Stimulated activated CD4-positive, alpha-beta T cell treated with anti-CD3 and anti-CD28 coated beads, Interleukin-1b, Interleukin-23, amount 100 ng/mL, for 4 hours (primary cell): ENCODE data around the gene CTNND1.

Source experiments
- DNase-seq, 2 donors: peaks; one replicate each; pipeline ENCODE4 v3.0.0-alpha.2; 2020; ENCODE audit warnings: low read depth in 2 of 2

CTNND1 gene

DNA sequence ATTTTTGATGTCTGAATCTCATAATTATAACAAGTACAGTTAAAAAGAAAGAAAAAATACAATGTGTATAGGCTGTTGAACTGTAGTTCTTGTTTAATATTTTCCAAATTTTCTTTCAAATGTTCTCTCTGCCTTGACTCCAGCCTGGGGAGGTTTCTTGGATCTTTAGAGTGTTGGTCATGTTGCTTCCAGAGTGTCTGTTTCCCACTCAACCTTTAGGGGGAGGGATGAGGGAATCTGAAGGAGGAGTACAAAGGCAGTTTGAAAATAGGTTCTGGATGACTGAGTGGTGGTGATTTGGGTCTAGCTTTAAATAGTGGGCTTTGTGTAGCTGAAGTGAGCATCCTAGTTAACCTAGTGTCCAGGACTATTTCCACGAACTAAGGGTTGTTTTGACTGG is 2.0 kb downstream of the CTNND1 start:
- no peak for DNase-seq

DNA sequence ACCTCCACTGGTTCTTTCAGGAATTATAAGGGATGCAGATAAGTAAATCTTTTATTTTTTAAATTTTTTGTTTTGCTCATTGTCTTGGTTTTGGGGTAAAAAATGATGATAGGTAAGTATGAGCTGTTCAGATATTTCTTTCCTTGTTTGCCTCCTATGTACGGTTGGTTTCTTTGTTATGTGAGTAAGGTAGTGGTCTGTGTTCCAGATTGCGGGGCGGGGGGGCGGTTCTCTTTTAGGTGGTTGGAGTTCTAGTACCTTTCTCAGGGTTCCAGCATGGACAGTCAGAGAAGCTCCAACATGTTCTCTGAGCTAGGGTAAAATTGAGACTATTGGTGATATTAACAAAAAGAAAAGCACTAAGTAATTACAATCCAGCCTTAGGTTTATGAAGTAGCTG is 2.4 kb downstream of the CTNND1 start:
- no peak for DNase-seq

DNA sequence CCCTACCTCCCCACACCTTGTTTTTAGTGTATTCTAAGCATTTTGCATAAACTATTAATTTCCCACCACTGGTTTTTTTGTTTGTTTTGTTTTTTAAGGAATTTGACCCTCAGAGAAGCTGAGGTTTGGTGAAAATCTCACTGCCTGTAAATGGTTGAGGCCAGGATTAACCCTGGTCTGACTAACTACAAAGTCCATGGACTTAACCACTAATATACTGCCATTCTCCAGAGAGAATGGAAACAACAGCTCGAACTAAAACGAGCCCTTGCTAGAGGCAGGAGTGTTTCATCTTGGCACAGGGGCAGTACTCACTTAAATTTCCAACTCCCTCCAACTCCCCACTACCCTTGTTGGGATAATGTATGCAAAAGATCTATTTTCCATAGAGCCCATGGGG is 3.0 kb downstream of the CTNND1 start:
- no peak for DNase-seq

DNA sequence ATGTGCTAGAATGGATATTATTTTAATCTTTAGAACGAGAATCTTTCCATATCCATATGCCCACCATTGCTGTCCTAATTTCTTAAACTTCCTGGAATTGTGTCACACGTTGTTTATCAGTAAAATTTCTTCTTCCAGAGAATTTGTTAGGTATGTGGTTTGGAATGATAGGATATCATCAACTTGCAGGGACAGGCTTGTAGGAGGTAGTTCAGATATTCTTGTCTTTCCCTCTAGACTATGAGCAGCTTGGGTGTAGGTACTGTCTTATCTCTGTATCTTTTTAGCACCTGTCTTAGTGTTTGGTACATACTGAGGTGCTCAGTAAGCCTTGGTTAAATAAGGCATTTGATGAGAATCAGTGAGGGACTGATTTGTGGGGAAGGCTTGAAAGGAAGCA is 3.4 kb downstream of the CTNND1 start:
- no peak for DNase-seq

DNA sequence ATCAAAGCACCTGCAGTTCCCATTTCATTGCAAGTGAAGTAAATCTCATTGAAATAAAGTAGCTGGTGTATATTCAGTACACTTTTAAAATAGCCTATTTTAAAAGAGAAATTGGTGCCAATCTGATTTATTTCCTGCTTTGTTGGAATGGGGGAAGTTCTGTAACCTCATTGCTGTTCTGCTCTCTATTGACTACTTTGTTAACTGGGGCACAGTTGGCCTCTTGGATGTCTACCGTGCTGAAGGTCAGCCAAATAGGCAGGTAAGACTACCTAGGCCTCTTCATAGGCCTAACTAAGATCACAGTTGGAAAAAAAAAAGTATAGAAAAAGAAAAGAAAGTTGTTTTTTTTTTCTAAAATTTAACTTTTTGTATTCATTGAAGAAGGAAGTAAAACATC is 9.2 kb downstream of the CTNND1 start:
- no peak for DNase-seq

DNA sequence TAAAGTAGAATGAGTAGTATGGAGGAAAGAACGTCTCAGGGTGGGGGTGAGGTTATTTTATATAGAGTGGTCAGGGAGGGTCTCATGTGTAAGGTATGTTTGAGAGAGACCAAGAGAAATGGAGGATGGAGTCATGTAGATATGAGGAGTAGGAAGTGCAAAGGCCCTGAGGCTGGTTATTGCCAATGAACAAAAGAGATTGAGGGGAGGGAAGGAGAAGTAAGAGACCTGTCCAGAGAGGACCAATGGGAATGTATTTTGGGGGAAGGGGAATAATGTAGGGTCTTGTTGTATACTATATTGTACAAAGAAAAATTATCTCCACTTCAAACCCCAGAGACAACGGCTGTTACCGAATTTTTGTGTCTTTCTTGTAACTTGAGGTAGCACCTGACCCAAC is 9.8 kb downstream of the CTNND1 start:
- DNase-seq: no peak

DNA sequence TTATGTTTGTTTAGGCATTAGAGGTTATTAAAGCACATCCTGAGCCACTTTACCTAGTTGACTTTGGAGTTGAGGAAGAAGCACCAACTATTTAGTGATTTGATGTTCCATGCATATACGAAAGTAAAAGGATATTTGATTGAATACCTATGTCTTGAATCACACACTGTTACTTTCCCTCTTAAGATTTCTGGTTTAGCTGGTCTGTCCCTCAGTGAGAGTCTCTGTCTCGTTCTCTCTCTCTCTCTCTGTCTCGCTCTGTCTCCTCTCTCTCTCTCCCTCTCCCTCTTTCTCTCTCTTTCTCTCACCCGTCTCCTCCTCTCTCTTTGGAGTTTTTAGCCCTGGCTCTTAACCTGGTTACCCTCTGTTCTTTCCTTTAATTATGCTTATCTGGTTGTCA is 11.0 kb downstream of the CTNND1 start:
- no peak for DNase-seq

DNA sequence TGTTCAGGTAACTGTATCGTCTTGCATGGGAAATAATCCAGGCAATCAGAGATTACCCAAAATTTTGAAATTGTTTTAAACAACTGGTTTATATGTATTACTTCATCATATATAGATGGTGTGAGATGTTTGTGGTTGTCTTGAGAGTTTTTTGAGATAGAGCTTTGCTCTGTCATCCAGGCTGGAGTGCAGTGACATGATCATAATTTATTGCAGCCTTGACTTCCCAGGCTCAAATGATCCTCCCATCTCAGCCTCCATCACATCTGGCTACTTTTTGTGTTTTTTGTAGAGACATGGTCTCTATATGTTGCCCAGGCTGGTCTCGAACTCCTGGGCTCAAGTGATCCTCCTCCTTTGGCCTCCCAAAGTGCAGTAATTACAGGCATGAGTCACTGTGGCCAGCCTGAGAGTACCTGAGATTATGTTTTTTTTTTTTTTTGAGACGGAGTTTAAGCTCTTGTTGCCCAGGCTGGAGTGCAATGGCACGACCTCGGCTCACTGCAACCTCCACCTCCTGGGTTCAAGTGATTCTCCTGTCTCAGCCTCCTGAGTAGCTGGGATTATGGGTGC is 11.5 kb downstream of the CTNND1 start:
- no peak for DNase-seq

DNA sequence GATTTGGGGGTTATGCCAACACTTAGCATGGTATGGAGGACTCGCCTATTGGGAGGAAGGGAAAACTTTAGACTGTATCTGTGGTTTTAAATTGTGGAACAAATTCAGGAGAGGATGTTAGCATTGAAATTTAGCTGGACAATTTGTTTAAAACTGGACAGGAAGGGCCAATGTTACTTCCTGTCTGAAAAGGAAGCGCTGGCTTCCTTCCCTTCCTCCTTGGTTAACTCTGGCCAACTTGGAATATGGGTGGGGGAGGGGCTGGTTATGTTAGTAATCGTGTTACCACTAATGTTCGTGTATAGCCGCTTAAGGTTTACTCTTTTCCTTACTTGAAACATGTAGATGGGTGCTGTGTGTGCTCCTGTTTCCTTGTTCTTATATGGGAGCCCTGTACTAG is 13.9 kb downstream of the CTNND1 start:
- no peak for DNase-seq

DNA sequence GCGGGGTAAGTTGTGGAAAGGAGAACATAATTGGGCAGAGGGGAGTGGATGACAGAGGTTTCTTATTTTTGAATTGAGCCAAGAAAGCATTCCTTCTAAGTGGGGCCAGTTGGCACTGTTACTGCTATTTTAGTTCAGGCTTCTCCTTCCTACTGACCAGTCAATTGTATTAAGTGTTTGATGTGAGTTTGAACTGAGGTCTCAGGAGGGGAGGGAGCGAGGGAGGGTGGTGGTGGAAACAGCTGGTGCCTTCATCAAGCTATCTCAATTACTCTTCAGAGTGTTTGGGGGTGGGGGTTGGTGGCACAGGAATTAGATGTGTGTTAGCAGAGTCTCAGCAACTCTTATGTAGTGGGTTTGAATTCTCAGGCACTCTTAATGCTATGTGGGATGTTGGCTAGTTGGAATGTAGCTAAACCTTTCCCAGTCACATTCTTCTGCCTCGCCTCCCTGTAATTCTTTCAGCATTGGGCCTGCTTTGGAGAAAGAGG is 14.5 kb downstream of the CTNND1 start:
- DNase-seq: no peak

DNA sequence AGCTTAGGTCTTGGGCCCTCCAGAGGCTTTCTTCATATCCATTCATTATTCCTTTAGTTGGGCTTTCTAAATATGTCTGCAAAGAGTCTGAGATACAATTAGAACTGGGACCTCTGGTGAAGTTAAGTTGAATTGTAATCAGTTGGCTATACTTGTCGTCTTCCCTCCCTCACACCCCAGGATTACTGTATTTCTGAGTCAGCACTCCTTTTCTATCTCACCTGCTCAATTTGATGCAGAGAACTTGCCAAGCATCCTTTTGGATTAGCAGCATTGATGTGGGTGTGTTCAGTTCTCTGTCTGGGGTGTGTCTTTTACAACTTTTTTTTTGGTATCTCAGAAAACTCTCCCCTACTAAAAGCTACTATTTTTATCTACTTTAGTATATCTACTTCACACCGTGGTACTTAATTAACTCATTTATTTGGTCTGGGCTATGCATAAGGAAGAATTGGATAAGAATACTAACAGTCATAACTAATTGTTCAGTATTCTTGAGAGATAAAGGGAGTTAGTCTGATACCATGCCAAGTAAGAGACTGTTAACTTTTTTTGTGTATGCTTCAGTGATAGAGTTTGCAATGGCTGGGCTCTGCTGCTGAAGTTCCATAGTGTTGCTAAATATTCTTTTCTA is 15.1 kb downstream of the CTNND1 start:
- DNase-seq: no peak

DNA sequence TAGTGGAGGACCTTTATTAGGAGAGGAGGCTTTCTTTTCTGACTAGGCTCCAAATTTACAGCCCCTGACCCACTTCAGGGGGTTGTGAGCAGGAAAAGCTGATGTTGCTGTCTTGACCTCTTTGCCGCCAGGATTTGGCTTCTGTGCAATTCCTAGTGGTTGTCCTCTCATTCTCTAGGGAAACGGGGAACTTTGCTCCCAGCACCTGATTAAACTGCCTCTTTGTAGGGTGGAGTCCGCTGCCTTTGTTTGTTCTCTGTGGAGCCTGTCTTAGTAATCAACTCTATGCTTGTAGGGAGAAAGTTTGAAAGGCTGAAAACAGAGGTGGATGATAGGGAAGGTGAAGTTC is 16.3 kb downstream of the CTNND1 start:
- DNase-seq: no peak

DNA sequence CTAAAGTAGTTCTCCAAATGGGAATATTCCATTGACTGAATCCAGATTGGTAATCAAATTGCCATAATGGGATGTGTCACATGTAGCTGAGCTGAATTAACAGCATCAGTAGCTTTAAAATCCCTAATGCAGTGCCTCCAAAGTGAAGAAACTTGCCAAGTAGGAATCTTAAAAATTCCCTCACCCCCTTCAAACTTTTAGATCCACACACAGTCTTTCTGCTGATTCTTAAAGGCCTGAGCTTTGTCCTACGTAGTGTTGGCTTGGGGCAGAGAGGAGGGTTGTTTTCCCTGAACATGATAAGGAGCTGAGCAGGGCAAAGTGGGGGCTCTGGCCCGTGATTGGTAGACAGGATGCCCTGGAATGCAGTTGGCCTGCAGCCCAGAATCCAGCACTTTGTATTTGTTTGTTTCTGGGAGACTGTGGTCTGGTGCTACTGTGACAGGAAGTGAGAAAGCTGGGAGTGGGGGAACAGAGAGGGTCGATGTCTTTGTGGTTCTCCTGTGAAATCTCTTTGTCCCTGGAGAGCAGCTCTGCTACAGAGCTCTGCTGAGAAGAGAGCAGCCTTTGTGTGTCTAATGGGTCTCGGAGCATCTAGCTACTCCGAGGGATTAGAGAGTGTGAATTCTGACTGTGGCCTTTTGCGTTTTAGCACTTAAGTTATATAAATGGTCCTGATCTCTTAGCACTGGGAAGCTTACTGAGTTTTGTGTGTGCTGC is 16.9 kb downstream of the CTNND1 start:
- DNase-seq: no peak

DNA sequence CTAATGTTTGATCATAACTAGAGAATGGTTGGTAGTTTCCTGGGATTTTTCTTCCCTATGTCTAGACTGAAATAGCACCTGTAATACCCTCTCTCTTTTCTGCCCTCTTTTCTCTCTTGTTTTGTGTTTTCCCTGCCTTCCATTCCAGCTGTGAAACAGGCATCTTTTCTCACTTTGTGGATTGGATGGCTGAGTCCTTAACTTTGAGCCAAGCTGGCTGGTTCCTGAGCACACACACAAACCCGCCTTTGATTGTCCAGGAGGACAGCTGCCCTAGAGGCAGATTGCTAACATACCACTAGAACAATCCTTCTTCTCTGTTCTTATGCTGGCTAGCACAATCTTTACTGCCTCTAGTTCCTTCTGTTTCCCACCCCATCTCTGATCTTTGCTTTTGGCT is 17.7 kb downstream of the CTNND1 start:
- no peak for DNase-seq

DNA sequence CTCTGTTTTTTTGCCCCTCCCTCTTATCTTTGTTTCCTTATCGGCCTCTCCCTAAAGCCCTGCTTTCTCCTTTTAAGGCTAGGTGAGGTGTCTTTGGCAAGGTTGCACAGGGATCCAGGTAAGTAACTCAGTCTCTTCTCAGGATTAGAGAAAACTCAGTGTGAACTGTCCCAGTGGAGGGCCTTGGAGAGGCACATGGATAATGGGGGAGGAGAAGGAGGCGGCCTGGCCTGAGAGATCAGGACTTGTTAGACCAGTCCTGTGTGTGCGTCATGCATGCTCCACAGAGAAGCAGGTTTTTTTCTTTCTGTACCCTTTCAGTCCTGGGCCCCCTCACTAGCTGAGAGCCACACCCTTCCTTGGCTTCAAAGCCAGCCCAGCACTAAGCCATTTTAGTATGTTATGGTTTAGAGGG is 19.9 kb downstream of the CTNND1 start:
- DNase-seq: no peak

DNA sequence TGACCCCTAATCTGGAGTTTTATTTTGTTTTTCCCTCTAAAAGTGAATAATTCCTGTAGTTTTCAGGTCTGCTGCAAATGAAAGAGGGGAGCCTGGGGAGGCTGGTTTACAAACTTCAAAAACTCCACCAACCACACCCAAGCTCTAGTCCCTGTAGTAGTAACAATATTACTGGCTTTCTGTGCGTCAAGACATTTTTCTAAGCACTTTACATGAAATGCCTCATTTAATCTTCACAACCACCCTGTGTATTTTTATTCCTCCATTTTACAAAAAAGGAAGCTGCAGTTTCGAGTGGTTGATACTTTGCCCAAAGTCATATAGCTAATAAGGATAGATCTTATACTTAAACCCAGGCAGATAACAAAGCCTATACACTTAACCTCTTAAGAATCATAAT is 23.5 kb downstream of the CTNND1 start:
- no peak for DNase-seq

DNA sequence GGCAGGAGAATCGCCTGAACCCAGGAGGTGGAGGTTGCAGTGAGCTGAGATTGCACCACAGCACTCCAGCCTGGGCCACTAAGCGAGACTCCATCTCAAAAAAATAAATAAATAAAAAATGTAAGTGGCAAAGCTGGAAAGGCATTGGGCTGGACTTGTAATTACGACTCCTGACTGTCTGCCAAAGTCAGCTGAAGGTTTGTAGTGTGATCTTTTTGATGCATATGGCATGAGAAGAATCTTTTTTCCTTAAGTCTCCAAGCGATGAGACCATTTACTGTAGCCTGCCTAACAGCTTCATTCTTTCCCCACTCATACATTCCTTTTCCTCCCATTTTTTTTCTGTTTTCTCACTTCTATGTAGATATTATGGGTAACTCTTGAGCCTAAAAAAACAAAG is 24.8 kb downstream of the CTNND1 start:
- no peak for DNase-seq

DNA sequence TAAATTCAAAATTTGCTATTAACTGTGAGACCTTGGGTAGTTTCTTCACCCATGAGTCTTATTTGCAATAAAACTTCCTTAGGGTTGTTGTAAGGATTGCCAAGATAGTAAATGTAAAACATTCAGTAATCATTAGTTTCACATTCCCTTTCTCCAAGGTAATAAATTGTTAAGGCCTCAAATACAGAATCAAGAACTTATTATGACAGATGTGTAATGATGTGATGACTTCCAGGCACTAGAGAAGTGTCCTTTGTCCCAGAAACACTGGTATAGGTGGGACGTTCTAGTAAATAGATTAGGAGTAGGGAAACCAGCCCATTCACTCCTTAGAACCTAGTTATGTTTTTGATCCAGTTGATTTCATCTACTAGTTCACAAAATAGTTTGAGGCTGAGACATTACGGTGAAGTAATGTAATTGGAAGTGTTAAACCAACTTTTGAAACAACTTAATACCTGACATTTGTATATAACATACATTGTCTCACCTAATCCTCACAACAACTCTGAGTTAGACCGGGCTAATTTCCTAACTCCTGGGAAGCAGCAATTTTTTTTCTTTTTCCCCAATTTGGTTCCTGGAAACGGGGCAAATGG is 25.5 kb downstream of the CTNND1 start:
- DNase-seq: no peak

DNA sequence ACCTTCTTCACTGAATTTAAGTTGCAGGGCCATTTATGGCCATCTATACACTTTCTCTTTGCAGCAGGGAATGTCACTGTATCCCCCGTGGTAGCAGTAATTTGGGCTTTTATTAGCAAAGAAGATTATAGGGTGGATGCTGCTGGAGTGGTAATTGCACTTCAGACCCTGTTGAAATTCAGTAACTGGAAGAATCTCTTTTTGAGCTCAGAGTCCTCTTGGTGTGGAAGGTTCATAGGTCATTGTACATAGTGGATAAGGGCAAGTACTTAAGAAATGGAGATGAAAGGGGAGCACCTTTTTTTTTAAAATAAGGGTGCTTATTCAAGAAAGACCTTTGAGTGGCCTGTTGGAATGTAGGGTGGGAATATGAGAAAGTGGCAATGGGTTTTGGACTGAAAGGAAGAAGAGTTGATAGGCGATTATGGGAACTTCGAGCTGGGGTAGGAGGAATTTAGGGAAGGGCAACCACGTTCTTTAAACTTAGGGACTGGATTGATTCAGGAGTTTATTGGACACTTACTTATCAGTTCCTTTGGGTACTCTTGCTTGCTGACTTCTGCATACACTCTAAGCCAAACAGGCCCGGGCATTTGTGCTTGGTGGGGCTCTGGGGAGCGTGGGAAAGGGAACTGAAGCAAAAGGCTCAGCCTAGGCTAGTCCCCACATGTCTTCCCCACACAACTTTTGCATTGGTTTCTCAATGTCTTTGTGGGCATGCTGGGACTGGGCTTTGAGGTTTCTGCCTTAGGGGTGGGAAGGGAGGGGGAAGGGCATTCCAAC is 26.5 kb downstream of the CTNND1 start:
- no peak for DNase-seq

DNA sequence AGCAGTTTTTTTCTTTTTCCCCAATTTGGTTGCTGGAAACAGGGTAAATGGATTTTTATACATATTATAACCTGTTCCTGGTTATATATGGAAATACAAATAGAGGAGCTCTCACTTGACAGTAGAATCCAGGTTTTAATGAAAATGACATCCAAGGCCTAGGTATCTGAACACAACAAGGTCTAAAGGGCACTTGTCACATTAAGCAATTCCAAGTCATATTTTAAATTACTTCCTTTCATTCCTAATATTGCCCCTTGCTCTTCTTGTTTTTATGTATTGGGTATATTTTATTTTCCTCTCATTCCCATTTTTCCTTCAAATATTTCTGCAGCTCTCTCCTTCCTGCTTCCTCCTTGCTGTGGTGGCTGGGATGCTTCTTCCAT is 27.1 kb downstream of the CTNND1 start:
- DNase-seq: no peak

DNA sequence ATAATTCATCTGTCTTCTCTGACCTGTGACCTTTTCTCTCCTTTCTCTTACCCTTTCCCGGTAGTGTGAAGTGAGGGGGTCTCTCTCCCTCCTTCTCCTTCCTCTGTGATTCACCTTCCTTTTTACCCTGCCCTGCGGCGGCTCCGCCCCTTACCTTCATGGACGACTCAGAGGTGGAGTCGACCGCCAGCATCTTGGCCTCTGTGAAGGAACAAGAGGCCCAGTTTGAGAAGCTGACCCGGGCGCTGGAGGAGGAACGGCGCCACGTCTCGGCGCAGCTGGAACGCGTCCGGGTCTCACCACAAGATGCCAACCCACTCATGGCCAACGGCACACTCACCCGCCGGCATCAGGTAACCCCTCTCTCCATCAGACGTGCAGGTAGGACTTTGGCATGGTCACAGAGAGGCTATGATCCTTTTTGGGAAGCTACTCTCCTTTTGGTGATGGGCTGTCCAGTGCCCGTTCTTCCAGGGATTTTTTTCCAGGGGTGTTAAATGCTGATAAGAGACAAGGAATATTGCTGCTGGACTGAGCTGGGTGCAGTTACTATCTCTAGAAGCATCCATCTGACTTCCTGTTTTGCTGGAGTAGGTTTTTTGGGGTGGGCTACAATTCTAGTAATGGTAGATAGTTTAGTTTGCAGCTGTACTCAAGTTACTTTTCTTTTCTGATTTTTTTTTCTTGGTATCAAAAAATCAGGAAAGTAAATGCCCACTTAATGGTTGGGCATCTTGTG is 29.9 kb downstream of the CTNND1 start:
- no peak for DNase-seq
